Activated naive CD8-positive, alpha-beta T cell treated with anti-CD3 and anti-CD28 coated beads for 36 hours (primary cell): Measurements from ENCODE around the gene TPST2. TPM values are rescaled to one million over a fixed set of nuclear protein-coding genes. Genes with fewer than 3 reads are reported as not detected.

Source experiments
- DNase-seq: peaks from one replicate; pipeline ENCODE4 v3.0.0; 2021
- H3K27ac Mint-ChIP-seq: one replicate; pipeline ENCODE4 v1.8.0; 2022; ENCODE audit warnings: mild to moderate bottlenecking, moderate library complexity, mixed read lengths
- H3K27me3 Mint-ChIP-seq: one replicate; pipeline ENCODE4 v1.8.0; 2022; ENCODE audit warnings: mild to moderate bottlenecking, mixed read lengths
- H3K36me3 Mint-ChIP-seq: one replicate; pipeline ENCODE4 v1.8.0; 2021; ENCODE audit warnings: mild to moderate bottlenecking, mixed read lengths
- H3K4me1 Mint-ChIP-seq: one replicate; pipeline ENCODE4 v1.8.0; 2021; ENCODE audit warnings: mixed read lengths
- H3K4me3 Mint-ChIP-seq: one replicate; pipeline ENCODE4 v1.8.0; 2022; ENCODE audit warnings: mild to moderate bottlenecking, moderate library complexity, mixed read lengths
- H3K9me3 Mint-ChIP-seq: one replicate; pipeline ENCODE4 v1.8.0; 2022; ENCODE audit warnings: mixed read lengths
- total RNA-seq, 2 experiments: library from RNA; stranded (reverse); gene quantifications; one replicate each; pipeline ENCODE4 v1.2.3, GENCODE V29; 2021

The TPST2 gene
- total RNA-seq: 10 to 100 TPM; 32.1 to 35.0 TPM

DNA sequence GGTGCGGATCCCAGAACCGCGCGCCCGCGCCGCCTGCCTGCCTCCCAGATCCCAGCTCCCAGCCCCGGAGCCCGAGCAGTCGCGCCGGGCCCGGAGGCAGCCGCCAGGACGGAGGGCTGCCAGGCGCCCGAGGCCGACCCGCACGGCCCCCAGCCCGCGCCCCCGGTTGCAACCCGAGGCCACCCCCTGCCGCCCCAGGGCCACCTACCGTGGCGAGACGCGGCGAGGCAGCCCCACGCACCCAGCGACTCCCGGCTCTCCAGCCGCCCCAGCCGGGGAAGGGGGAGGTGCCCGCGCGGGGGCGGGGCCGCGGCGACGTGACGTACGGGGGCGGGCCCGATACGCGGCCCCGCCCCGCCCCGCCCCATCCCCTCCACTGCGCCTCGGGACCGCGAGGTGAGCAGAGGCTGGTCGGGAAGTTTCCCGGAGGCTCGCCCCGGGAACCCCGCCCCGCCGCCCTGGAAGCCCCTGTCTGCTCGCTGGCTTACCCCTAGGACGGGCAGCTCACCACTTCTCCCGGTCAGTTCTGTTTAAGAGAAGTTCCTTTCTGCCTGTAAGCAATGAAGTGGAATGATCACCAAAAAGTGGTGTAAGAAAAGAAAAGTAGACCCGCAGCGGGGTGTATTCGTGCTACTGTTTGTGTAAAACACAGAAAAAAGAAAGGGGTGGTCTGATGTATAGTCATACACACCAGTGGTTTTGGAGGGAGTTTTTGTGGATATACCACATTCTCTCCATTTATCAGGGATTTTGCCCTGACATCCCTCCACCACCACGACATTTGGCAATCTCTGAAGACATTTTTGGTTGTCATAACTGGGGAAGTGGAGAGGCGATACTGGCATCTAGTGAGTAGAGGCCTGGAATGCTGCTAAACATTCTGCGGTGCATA lies at the start of gene TPST2:
Gene TPST2 (minus strand): TSS at position 288 of the 892 bp plus-strand sequence. CDS start 48,502 bp downstream, outside the sequence.
- no peaks in the 10 kb centered on the region for H3K27me3 Mint-ChIP-seq
- H3K4me3 Mint-ChIP-seq: peak within 1 kb of the TSS; percentile 91
- H3K4me1 Mint-ChIP-seq: peaks cover 74% of the 10 kb centered on the region
- peaks cover 29% of the 10 kb centered on the region for H3K36me3 Mint-ChIP-seq
- H3K27ac Mint-ChIP-seq: peak within 1 kb of the TSS; percentile 91
- peaks cover 7% of the 10 kb centered on the region for H3K9me3 Mint-ChIP-seq
- DNase-seq: peak; percentile 82

DNA sequence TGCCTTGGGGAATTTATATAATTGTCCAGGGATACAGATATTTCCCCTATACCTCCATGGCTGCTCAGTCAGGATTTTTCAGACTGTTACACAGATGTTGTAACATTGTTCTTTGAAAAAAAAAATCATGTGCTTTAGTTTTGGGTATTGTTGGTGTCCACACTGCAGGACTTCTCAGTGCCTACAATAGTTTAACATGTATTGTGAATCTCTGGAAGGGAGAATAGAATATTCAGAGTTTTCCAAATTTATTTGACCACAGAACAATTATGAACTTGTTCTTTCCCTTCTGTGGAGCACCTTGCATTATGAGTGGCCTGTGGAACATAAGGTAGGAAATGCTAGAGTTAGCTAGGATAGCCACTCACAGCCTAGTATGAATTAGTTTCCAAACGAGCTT lies 46.4 kb upstream of the TPST2 start:
- Mint-ChIP-seq H3K27me3 (no peaks in the 10 kb centered on the region), H3K36me3 (peaks cover 1% of the 10 kb centered on the region), H3K4me3 (no peak overlapping the region), H3K27ac (no peak overlapping the region), H3K9me3 (no peaks in the 10 kb centered on the region), H3K4me1 (peaks cover 15% of the 10 kb centered on the region)
- no peak for DNase-seq

DNA sequence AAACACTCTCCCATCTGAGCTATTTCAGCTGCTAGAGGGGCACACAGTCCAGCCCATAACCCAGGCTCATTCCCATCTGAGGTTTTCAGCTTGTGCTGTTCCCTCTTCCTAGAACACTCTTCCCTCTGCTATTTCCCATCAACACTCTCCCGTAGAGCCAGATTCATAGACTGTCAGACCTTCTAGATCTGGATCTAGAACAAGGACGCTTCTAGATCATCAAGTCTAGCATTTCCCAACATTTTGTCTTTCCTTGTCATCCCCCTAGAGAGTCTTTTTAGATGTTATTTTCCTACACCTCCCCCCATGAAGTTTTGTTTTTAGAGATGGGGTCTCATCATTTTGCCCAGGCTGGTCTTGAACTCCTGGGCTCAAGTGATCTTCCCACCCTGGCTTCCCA lies 45.2 kb upstream of the TPST2 start:
- Mint-ChIP-seq H3K4me1 (peaks cover 8% of the 10 kb centered on the region), H3K4me3 (no peak overlapping the region), H3K36me3 (no peaks in the 10 kb centered on the region), H3K9me3 (no peaks in the 10 kb centered on the region), H3K27me3 (no peaks in the 10 kb centered on the region), H3K27ac (no peak overlapping the region)
- DNase-seq: no peak

DNA sequence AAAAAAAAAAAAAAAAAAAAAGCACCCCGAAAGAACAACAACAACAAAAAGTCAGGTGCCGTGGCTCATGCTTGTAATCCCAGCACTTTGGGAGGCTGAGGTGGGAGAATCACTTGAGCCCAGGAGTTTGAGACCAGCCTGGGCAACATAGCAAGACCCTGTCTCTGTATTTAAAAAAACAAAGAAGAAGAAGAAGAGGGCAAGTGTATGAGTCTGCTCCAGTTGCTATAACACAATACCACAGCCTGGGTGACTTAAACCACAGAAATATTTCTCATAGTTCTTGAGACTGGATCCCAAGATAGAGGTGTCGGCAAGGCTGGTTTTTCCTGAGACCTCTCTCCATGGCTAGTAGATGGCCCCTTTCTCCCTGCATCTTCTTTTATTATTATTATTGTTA lies 44.3 kb upstream of the TPST2 start:
- Mint-ChIP-seq H3K4me1 (peaks cover 4% of the 10 kb centered on the region), H3K4me3 (no peak overlapping the region), H3K9me3 (no peaks in the 10 kb centered on the region), H3K36me3 (no peaks in the 10 kb centered on the region), H3K27ac (no peak overlapping the region), H3K27me3 (no peaks in the 10 kb centered on the region)
- no peak for DNase-seq

DNA sequence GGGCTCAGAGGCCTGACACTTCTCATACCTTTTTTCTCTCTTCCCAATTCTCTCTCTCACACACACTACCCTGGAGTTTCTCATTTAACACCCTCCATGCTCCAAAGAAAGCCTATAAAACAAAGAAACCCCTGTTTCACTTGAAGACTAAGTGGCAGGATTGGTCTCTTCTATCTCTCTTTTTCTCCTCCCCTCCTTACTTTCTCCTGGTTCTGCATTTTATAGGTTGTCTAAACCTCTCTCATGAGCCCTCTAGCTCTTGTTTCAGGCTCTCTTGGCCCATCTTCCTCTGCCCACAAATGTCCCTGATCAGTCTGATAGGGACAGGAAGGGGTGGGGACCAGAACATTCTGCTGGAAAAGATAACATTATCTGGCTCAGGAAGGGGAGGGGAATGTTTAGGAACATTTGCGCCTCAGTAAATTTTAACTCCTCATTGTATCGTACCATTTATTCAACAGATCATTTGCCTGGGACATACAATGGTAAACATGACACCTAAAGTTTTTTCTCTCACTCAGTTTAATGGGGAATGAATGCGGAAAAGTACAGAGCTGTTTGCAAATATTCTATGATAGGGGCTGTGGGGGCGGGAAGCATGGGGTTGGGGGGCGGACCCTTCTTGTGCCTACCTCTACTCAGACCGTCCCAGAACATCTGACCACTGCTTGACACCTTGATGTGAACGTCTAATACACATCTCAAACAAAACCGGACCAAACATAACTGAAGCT lies 42.7 kb upstream of the TPST2 start:
- DNase-seq: no peak
- Mint-ChIP-seq H3K27ac (no peak overlapping the region), H3K9me3 (no peaks in the 10 kb centered on the region), H3K4me3 (no peak overlapping the region), H3K27me3 (no peaks in the 10 kb centered on the region), H3K36me3 (no peaks in the 10 kb centered on the region), H3K4me1 (peaks cover 8% of the 10 kb centered on the region)

DNA sequence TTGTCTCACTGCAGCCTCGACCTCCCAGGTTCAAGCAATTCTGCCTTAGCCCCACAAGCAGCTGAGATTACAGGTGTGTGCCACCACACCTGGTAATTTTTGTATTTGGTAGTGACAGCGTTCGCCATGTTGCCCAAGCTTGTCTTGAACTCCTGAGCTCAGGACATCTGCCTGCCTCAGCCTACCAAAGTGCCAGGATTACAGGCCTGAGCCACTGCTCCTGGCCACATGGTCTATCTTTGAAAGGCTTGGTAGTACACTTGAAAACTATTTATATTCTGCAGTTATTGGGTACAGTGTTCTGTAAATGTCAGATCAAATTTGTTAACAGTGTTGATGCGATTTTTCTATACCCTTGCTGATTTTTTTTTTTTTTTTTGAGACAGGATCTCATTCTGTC lies 41.4 kb upstream of the TPST2 start:
- Mint-ChIP-seq H3K4me3 (no peak overlapping the region), H3K36me3 (no peaks in the 10 kb centered on the region), H3K27me3 (no peaks in the 10 kb centered on the region), H3K27ac (no peak overlapping the region), H3K9me3 (no peaks in the 10 kb centered on the region), H3K4me1 (peaks cover 14% of the 10 kb centered on the region)
- DNase-seq: no peak

DNA sequence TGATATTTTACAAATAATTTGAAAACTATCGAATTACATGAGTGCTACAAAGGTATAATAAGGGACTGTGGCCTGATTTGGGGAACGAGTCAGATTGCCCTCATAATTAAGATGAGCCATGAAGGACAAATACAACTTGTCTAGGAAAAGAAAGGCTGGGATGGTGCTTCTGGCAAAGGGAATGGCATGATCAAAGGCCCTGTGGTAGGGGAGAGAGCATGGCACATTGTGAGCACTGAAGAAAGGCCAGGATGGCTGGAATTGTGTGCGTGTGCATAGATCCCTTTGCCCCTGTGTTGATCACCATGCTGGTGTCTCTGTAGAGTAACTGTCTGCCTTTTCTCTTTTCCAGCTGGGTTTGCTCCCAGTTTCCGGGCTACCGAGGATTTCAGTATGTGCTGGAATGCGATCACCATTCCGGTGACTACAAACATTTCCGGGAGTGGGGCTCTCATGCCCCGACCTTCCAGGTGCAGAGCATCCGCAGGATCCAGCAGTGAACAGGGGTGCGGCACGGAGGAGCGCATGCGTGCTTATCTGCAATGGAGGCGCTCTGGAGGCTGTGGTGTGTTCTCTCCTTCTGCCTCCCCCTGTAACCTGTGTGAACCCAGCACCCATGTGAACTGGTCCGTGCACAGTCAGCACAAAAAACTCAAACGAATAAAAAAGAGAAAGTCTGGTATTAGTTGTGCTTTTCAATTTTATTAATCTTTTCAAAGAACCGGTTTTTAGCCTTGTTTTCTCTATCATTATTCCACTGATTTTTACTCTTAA lies 40.2 kb upstream of the TPST2 start:
- no peak for DNase-seq
- Mint-ChIP-seq H3K4me3 (no peak overlapping the region), H3K27ac (no peak overlapping the region), H3K36me3 (no peaks in the 10 kb centered on the region), H3K27me3 (no peaks in the 10 kb centered on the region), H3K4me1 (peaks cover 14% of the 10 kb centered on the region), H3K9me3 (no peaks in the 10 kb centered on the region)

DNA sequence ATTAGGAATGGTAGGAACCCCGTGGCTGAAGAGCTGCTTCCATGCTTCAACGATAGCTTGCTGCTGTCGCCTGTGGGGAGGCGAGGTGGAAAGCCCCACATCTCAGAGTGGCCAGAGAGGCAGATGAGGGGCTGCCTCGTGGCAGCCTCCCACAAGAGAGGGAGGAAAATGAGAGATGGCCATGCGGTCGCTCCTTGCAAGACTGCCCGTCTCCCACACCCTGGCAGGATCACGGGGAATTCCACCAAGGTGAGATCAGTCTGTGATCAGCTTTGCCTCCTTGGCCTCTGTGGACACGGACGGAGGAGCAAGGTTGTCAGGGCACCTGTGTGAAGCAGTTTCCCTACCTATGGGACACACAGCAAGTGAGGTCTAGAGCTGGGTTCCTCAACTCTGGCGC lies 34.9 kb upstream of the TPST2 start:
- Mint-ChIP-seq H3K36me3 (no peaks in the 10 kb centered on the region), H3K4me3 (no peak overlapping the region), H3K9me3 (no peaks in the 10 kb centered on the region), H3K27ac (no peak overlapping the region), H3K27me3 (no peaks in the 10 kb centered on the region), H3K4me1 (peaks cover 10% of the 10 kb centered on the region)
- DNase-seq: no peak

DNA sequence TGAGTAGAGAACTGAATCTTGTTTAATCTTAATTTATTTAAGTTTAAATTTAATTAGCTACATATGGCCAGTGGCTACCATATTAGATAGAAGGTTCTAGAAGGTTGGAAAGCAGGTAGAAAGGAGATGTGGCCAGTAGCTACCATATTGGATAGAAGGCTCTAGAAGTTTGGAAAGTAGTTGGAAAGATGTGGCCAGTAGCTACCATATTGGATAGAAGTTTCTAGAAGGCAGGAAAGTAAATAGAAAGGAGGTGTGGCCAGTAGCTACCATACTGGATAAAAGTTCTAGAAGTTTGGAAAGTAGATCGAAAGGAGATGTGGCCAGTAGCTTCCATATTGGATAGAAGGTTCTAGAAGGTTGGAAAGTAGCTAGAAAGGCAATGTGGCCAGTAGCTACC lies 34.1 kb upstream of the TPST2 start:
- Mint-ChIP-seq H3K9me3 (no peaks in the 10 kb centered on the region), H3K27ac (no peak overlapping the region), H3K27me3 (no peaks in the 10 kb centered on the region), H3K36me3 (no peaks in the 10 kb centered on the region), H3K4me3 (no peak overlapping the region), H3K4me1 (peaks cover 10% of the 10 kb centered on the region)
- DNase-seq: no peak

DNA sequence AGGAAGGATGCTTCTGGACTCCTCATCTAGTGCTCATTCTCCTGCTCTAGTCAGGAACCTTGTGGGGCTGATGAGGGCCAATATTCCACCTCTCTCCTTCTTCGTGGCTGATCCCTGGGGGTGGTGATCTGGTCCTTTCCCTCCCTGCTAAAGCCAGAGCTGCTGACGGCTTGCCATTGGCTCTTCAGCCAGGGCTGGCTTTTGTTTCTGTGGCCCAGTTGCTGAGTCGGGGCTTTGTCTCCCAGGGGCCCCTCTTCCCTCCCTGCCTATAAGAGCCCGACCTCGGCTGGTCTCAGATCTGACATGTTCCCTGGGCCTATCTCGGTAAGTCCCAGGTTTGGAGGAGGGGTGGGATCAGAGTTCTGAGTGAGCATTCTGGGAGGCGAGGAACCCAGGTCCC lies 31.7 kb upstream of the TPST2 start, which contains the start of gene CRYBA4:
Gene CRYBA4 (plus strand): TSS at position 301 of the 400 bp plus-strand sequence. CDS start 634 bp downstream, outside the sequence.
- no peak for DNase-seq
- H3K4me1 Mint-ChIP-seq: peaks cover 2% of the 10 kb centered on the region
- no peaks in the 10 kb centered on the region for H3K27me3 Mint-ChIP-seq
- H3K4me3 Mint-ChIP-seq: no peak within 1 kb of the TSS
- no peaks in the 10 kb centered on the region for H3K9me3 Mint-ChIP-seq
- H3K27ac Mint-ChIP-seq: no peak within 1 kb of the TSS
- H3K36me3 Mint-ChIP-seq: no peaks in the 10 kb centered on the region

DNA sequence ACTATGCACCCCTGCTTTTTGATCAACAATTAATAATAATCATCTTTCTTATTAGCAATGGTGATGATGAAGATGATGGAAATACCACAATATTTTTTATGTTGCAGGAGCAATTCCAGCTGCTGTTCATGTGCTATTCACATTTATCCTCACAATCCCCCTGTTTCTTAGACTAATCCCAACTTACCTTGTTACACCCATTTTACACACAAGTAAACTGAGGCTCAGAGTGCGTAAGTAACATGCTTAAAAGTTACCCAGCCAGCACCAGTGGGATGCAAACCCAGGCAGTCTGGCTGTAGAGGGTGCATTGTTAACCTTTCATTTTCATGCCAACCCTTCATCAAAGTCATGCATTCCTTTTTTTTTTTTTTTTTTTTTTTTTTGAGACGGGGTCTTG lies 30.3 kb upstream of the TPST2 start:
- H3K4me1 Mint-ChIP-seq: peaks cover 4% of the 10 kb centered on the region
- no peaks in the 10 kb centered on the region for H3K27me3 Mint-ChIP-seq
- no peaks in the 10 kb centered on the region for H3K36me3 Mint-ChIP-seq
- no peak for DNase-seq
- no peak overlapping the region for H3K4me3 Mint-ChIP-seq
- H3K9me3 Mint-ChIP-seq: no peaks in the 10 kb centered on the region
- no peak overlapping the region for H3K27ac Mint-ChIP-seq

DNA sequence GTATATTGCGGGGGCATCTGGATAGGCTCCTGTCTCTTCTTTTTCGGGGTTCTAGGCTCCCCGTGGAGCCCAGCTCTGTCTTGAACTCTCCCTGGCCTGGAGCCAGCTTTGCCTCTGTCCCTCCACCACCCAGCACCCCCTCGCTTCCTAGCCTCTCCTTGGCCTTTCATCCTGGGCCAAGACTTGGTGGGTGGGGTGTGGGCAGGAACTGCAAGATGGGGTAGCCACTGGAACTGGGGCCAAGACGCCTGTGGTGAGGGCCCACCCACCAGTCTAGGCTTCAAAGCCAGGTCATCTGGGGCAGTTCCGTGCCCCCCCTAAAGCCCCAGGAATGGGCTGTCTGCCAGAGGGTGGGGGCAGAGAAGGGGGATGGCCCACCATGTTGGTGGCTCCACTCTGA lies 29.6 kb upstream of the TPST2 start:
- no peaks in the 10 kb centered on the region for H3K9me3 Mint-ChIP-seq
- no peak overlapping the region for H3K27ac Mint-ChIP-seq
- no peak overlapping the region for H3K4me3 Mint-ChIP-seq
- H3K36me3 Mint-ChIP-seq: no peaks in the 10 kb centered on the region
- peaks cover 5% of the 10 kb centered on the region for H3K4me1 Mint-ChIP-seq
- no peak for DNase-seq
- no peaks in the 10 kb centered on the region for H3K27me3 Mint-ChIP-seq

DNA sequence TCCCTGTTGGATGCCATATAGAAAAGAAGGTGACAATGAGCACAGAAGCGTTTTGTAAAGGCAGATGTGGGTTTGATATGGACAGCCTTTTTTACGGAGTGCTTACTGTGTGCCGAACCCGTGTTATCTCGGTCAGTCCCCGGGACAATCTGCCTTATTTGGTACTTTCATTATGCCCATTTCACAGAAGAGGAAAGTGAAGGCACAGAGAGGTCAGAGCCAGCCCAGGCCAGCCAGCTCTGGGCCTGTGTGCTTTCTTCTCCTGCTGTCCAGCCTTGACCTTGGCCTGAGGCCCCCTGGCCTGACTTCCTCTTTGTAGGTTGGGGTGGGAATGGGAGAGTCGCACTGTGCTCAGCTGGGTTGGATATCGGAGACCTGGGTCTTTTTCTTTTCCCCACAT lies 28.5 kb upstream of the TPST2 start:
- no peak for DNase-seq
- Mint-ChIP-seq H3K4me1 (peaks cover 8% of the 10 kb centered on the region), H3K36me3 (no peaks in the 10 kb centered on the region), H3K9me3 (no peaks in the 10 kb centered on the region), H3K27ac (no peak overlapping the region), H3K4me3 (no peak overlapping the region), H3K27me3 (no peaks in the 10 kb centered on the region)

DNA sequence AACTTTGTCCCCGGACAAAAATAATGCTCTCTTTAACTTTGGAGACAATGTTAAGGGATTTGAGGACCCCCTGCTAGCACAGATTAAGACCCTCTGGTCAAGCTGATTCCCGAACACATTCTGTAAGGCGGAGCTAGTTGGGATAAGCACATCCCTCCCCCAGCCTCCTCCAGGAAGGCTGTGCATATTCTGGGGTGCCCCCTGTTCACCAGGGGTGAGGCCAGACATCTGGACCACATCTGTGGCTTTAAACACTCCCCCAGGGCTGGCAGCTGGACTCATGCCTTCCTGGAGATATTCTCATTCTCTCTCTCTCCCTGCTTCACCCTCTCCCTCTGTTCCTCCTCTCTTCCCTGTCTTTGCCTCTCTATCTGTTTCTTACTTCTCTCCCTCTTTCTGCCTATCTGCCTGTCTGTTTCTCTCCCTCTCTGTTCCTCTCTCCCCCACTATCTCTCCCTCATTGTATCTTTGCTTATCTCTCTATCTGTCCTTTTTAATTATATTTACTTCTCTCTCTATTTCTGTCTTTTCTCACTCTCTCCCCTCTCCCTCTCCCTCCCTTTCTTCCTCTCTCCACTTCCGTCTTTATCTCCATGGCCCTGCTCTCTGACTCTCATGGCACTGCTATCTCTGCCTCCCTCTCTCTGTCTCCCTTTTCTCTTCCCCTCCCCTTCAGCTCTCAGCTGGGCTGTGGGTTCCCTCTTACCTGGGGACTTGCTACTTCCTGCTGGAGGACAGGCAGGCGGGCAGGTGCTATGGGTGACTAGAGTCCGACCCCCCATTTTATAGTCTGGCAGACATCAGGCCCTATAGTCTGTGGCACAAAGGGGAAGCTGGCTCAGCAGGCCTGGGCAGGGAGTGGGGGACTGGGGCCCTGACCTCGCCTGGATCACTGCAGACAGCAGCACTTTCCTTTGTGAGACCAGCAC lies 27.6 kb upstream of the TPST2 start, which contains the start of gene CRYBB1:
Gene CRYBB1 (minus strand): TSS at position 757 of the 929 bp plus-strand sequence. CDS start 1,708 bp downstream, outside the sequence.
- H3K27me3 Mint-ChIP-seq: no peaks in the 10 kb centered on the region
- DNase-seq: no peak
- no peaks in the 10 kb centered on the region for H3K9me3 Mint-ChIP-seq
- H3K4me1 Mint-ChIP-seq: peaks cover 8% of the 10 kb centered on the region
- H3K4me3 Mint-ChIP-seq: no peak within 1 kb of the TSS
- H3K27ac Mint-ChIP-seq: no peak within 1 kb of the TSS
- no peaks in the 10 kb centered on the region for H3K36me3 Mint-ChIP-seq
